HG02970 (cell line): ENCODE measurements around the gene FOXRED2.
"Not testable (repeated sequence)": the region's sequence is repeated elsewhere in the genome, so short reads cannot be mapped to it uniquely, and the experiment has no call there.

Experiments
- ATAC-seq: cut with Tn5 transposase; IDR thresholded peaks from one replicate; pipeline ENCODE4 v1.9.1; 2021; ENCODE audit warnings: mild to moderate bottlenecking, moderate library complexity, moderate number of reproducible peaks; ENCODE audit not compliant: unreplicated experiment, low FRiP score

The FOXRED2 gene

GRCh38 chr22:36520423-36520822 is 13.6 kb upstream of the FOXRED2 start:
- no peak for ATAC-seq

GRCh38 chr22:36519906-36520305 is 13.1 kb upstream of the FOXRED2 start:
- not testable (repeated sequence) for ATAC-seq

- no peak for ATAC-seq
Observed at GRCh38 chr22:36514766-36515165, 7.9 kb upstream of the FOXRED2 start.

- no peak for ATAC-seq
Observed at GRCh38 chr22:36512991-36513390, 6.2 kb upstream of the FOXRED2 start.

GRCh38 chr22:36512333-36512732 is 5.5 kb upstream of the FOXRED2 start:
- no peak for ATAC-seq

GRCh38 chr22:36510966-36511881 is 4.4 kb upstream of the FOXRED2 start:
- ATAC-seq = no peak

- no peak for ATAC-seq
Observed at GRCh38 chr22:36510384-36510783, 3.5 kb upstream of the FOXRED2 start.

GRCh38 chr22:36507518-36508010 is 724 bp upstream of the FOXRED2 start:
- no peak for ATAC-seq

- ATAC-seq = no peak
Observed at GRCh38 chr22:36505998-36506635, 723 bp downstream of the FOXRED2 start.

GRCh38 chr22:36497910-36498665 is 8.8 kb downstream of the FOXRED2 start:
- ATAC-seq = no peak

- ATAC-seq = peak; percentile 50
Observed at GRCh38 chr22:36493690-36494110, 13.1 kb downstream of the FOXRED2 start.

- ATAC-seq = no peak
Observed at GRCh38 chr22:36492109-36492508, 14.7 kb downstream of the FOXRED2 start.

GRCh38 chr22:36491155-36491554 is 15.7 kb downstream of the FOXRED2 start:
- ATAC-seq = no peak

GRCh38 chr22:36486619-36487384 is 20.0 kb downstream of the FOXRED2 start:
- ATAC-seq = no peak

GRCh38 chr22:36481393-36482168 is 25.3 kb downstream of the FOXRED2 start, which contains the start of gene TXN2:
Gene TXN2 (minus strand): TSS chr22:36481640. CDS start chr22:36480837, 803 bp downstream.
- peak; percentile 85 for ATAC-seq

GRCh38 chr22:36480941-36481392 is 25.9 kb downstream of the FOXRED2 start:
- no peak for ATAC-seq

GRCh38 chr22:36478966-36479365 is 27.9 kb downstream of the FOXRED2 start:
- no peak for ATAC-seq

GRCh38 chr22:36475341-36475740 is 31.5 kb downstream of the FOXRED2 start:
- no peak for ATAC-seq

- no peak for ATAC-seq
Observed at GRCh38 chr22:36472689-36473088, 34.2 kb downstream of the FOXRED2 start.
